Measurements from ENCODE around the gene ATP2B2.
A peak's percentile ranks its signal among the peaks of the same experiment; 100 is the strongest.

Gene ATP2B2

GRCh38 chr3:10529809-10530208, 24.4 kb upstream of the ATP2B2 start:
- DNase-seq: peak; percentile 24

GRCh38 chr3:10528046-10528445, 22.7 kb upstream of the ATP2B2 start:
- peak; percentile 17 for DNase-seq

GRCh38 chr3:10527295-10528001, 22.1 kb upstream of the ATP2B2 start:
- peak; percentile 33 for DNase-seq

- peak; percentile 21 for DNase-seq
Measured at GRCh38 chr3:10526366-10526765, 21.0 kb upstream of the ATP2B2 start.

DNA sequence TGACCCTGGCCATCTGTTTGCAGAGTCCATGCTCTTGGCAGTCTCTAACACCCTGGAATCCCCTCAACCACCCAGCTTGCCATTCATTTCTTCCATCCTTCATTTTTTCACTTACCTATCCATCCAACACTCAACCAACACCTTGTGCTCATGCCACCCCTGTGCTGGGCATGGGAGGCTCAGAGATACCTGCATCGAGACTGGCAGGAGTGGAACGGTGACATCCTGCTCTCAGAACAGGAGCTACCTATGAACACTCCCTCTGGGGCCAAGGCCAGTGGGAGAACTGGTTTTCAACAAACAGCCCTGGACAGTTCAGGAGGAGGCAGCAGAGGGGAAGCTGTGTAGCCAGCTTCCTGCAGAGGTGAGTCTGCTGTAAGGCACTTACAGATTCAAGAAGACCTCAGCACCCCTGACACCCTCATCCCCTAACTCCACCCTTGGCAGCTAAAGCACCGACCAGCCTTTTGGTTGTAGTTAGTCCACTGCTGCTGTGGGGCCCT, 19.5 kb upstream of the ATP2B2 start:
- DNase-seq: peak; percentile 40

DNA sequence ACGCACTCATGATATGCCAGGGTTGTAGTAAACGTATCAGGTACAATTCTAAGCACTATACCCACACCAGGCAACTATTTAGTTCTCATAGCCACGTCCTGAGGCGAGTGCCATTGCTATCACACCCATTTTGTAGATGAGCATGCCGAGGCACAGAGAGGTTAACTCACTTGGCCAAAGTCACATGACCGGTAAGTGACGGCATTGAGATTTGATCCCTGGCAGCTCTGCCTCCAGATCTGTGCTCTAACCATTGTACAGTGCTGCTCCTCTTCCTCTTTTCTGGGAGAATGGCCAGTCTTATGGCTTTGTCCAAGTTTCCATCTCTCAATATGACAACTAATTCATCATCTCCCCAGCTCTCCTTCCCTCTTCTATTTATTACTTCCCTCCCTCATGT, 18.9 kb upstream of the ATP2B2 start:
- DNase-seq: peak; percentile 33

- peak; percentile 4 for DNase-seq
Measured at GRCh38 chr3:10523561-10523960, 18.2 kb upstream of the ATP2B2 start.

- peak; percentile 45 for DNase-seq
Measured at GRCh38 chr3:10522646-10523303, 17.4 kb upstream of the ATP2B2 start.

DNA sequence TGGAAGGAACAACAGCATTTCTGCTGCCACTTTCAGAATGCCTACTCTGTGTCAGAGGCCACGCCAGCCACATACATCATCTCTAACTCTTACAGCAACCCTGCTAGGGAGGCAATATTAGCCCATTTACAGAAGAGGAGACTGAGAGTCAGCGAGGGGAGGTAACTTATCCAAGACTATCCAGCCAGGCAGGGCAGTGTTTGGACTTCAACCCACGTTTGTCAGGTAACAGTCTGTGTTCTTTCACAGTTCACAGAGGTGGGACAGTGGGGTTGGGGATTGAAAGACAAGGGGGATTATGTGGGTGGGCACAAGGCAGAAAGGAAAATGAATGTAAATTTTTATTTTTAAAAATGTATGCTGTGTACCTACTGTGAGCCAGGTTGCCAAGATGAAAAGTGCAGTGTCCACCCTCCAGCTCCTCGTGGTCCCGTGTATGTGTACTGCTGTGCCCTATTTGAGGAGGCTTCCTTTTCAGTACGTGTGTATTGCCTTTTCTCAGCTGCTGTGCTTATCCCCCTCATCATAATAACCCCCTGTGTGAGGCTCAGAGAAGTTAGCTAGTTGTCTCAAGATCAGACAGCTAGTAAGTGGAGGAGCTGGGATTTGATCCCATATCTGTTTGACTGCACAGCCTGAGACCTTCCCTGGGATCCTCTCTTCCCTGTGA, 16.5 kb upstream of the ATP2B2 start:
- peak; percentile 32 for DNase-seq

GRCh38 chr3:10520072-10520471, 14.7 kb upstream of the ATP2B2 start:
- no peak for DNase-seq

- DNase-seq: peak; percentile 24
Measured at GRCh38 chr3:10519236-10519635, 13.8 kb upstream of the ATP2B2 start.

DNA sequence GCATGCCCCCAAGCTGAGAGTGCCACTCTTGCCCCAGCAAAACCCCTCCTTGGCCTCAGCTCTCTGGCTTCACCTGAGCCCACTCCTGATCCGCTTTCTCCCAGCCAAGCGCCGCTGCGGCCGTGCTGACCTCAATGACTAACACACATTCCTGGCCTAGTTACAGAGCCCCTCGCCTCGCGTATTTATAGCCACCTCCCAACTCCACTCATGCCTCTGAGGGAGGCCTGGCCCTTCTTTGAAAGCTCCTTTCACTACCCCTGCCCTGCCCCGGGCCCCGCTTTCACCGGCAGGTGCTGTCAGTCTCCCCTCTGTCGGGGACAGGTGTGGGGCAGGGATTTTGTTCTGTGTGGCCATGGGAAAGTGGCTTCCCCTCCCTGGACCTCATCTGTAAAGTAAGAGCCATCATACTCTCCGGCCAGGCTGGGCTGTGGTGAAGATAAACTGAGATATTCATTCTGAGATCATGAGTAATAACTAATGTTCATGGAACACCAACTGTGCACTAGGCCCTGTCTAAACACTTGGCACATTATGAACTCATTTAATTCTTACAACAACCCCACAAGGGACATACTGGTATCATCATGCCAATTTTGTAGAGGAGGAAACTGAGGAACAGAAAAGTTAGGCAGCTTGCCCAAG, 13.2 kb upstream of the ATP2B2 start:
- DNase-seq: peak; percentile 42

- no peak for DNase-seq
Measured at GRCh38 chr3:10517627-10518026, 12.2 kb upstream of the ATP2B2 start.

GRCh38 chr3:10516544-10517452, 11.4 kb upstream of the ATP2B2 start:
- no peak for DNase-seq

- DNase-seq: no peak
Measured at GRCh38 chr3:10515884-10516495, 10.6 kb upstream of the ATP2B2 start.

- no peak for DNase-seq
Measured at GRCh38 chr3:10515396-10515795, 10.0 kb upstream of the ATP2B2 start.

- DNase-seq: no peak
Measured at GRCh38 chr3:10514407-10515069, 9.2 kb upstream of the ATP2B2 start.

- no peak for DNase-seq
Measured at GRCh38 chr3:10513306-10513705, 7.9 kb upstream of the ATP2B2 start.

DNA sequence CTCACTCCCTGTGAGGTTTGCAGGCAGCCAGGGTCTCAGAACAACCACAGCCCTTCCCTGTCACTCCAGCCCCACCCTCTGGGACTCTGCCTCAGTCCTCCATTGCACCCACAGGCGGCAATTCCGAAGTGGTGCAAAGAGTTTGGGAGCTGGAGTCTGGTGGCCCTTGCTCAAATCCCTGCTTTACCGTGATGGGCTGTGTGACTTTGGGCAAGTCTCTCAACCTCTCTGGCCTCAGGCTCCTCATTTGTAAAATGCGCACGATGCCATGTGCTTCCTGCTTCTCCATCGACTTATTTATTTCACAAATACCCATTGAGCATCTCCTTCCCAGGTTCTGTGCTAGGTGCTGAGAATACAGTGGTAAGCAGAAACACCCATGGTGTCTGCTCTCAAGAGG, 7.3 kb upstream of the ATP2B2 start:
- no peak for DNase-seq

DNA sequence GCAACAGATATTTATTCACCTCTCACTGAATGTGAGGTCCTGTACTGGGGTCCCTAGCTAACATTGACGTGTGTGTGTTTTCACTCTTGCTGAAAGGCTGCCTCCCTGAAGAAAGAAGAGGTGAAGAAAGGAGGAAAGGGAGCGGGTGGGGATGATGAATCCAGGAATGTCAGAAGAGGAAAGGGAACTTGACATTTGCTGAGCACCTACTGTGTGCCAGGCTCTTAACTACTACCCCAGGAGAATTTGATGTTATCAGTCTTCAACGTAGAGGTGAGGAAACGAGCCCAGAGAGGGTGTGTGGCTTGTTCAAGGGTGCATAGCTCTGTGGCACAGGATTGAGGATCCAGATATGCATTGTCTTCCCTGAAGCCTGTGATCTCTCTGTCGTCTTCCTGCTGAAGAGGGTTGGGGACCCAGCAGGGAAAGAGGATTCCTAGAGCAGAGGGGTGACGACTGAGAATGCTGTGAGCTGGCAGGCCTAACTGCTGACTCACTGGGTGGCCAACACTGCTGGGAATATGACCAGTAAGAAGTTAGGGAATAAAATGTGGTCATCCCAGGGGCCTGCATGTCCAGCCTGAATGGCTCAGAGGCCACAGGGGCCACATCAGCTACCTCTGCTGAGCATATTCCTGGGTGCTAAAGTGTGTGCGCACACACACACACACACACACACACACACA, 6.6 kb upstream of the ATP2B2 start:
- no peak for DNase-seq

All from activated CD8-positive, alpha-beta memory T cell treated with anti-CD3 and anti-CD28 coated beads for 24 hours (primary cell).